Kidney tubule cell (primary cell): ENCODE data around the gene TSC2.
A peak's percentile ranks its signal among the peaks of the same experiment; 100 is the strongest.

Experiments used
- DNase-seq: peaks from one replicate; pipeline ENCODE4 v3.0.0-alpha.2; 2018; ENCODE audit warnings: low spot score

Gene TSC2

GRCh38 chr16:2043667-2044451 is 3.9 kb upstream of the TSC2 start:
- peak; percentile 28 for DNase-seq

- DNase-seq: no peak
These were observed 3.2 kb upstream of the TSC2 start for GRCh38 chr16:2044541-2044940.

- no peak for DNase-seq
These were observed 1.6 kb upstream of the TSC2 start for GRCh38 chr16:2045965-2046892.

GRCh38 chr16:2046893-2047329 is 874 bp upstream of the TSC2 start:
- DNase-seq: no peak

- DNase-seq: no peak
These were observed 345 bp downstream of the TSC2 start for GRCh38 chr16:2048116-2048543.

GRCh38 chr16:2053211-2053610 is 5.4 kb downstream of the TSC2 start:
- DNase-seq: no peak

GRCh38 chr16:2053897-2054296 is 6.1 kb downstream of the TSC2 start:
- no peak for DNase-seq

- peak; percentile 47 for DNase-seq
These were observed 6.9 kb downstream of the TSC2 start for GRCh38 chr16:2054543-2055245.

- no peak for DNase-seq
These were observed 8.3 kb downstream of the TSC2 start for GRCh38 chr16:2056077-2056476.

GRCh38 chr16:2056681-2057407 is 9.1 kb downstream of the TSC2 start:
- DNase-seq: no peak

- no peak for DNase-seq
These were observed 9.7 kb downstream of the TSC2 start for GRCh38 chr16:2057438-2057837.

GRCh38 chr16:2058420-2058819 is 10.6 kb downstream of the TSC2 start:
- no peak for DNase-seq

- no peak for DNase-seq
These were observed 11.1 kb downstream of the TSC2 start for GRCh38 chr16:2058872-2059271.

GRCh38 chr16:2060346-2060745 is 12.6 kb downstream of the TSC2 start:
- DNase-seq: no peak

- no peak for DNase-seq
These were observed 13.2 kb downstream of the TSC2 start for GRCh38 chr16:2061023-2061422.

- no peak for DNase-seq
These were observed 13.7 kb downstream of the TSC2 start for GRCh38 chr16:2061526-2061925.

- no peak for DNase-seq
These were observed 15.0 kb downstream of the TSC2 start for GRCh38 chr16:2062801-2063200.

GRCh38 chr16:2063861-2064260 is 16.1 kb downstream of the TSC2 start:
- no peak for DNase-seq

- DNase-seq: no peak
These were observed 16.7 kb downstream of the TSC2 start for GRCh38 chr16:2064368-2064945.

- DNase-seq: no peak
These were observed 18.4 kb downstream of the TSC2 start for GRCh38 chr16:2066139-2066538.
